HG03280 (cell line): ENCODE results near the gene GSG1L.

ENCODE experiments used
- ATAC-seq: cut with Tn5 transposase; IDR thresholded peaks from one replicate; pipeline ENCODE4 v1.9.1; 2021; ENCODE audit warnings: mild to moderate bottlenecking, moderate library complexity; ENCODE audit not compliant: unreplicated experiment

Gene GSG1L

DNA sequence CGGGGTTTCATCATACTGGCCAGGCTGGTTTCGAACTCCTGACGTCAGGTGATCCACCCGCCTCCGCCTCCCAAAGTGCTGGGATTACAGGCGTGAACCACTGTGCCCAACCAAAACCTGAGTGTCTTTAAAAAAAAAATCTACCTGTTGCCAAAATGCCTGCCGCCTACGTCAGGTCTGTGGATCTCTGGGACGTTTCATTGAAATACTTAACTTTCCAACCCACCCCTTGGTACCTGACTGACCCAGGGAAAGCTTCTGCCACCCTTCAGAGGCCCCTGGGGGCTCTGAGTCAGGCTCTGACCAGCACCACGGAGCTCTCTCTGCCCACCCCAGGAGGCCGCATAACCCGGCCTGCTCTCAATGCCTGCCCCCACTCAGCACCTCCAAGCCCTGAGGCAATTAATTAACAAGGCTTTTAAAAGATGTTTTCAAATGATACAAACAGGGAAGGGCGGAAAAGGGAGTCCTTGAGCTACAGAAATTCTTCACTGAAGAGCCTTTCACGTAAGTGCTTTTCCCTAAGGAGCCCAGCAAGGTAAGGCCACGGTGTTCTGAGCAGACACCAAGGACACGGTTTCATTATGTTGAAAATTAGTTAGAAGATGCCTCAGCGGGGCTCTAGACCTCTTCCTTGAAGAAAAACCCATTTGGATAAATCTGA lies 29.3 kb upstream of the GSG1L start:
- no peak for ATAC-seq

DNA sequence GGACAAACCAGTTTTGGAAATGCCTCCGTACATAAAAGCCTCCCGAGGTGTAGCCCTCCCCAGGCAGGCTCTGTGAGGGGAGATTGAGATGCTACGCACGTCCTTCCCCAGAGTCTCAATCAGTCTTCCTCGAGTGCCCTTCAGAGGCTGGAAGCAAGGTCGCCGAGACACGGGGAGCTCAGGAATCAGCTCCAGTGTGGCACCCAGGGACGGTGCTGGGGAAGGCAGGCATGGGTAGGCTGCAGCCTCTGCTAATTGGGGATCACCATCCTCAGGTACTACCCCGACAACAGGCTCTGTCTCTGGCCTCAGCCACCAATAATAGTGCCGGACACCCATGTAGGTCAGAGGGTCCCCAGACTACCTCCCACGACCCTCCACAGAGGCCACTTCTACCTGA lies 28.1 kb upstream of the GSG1L start:
- no peak for ATAC-seq

DNA sequence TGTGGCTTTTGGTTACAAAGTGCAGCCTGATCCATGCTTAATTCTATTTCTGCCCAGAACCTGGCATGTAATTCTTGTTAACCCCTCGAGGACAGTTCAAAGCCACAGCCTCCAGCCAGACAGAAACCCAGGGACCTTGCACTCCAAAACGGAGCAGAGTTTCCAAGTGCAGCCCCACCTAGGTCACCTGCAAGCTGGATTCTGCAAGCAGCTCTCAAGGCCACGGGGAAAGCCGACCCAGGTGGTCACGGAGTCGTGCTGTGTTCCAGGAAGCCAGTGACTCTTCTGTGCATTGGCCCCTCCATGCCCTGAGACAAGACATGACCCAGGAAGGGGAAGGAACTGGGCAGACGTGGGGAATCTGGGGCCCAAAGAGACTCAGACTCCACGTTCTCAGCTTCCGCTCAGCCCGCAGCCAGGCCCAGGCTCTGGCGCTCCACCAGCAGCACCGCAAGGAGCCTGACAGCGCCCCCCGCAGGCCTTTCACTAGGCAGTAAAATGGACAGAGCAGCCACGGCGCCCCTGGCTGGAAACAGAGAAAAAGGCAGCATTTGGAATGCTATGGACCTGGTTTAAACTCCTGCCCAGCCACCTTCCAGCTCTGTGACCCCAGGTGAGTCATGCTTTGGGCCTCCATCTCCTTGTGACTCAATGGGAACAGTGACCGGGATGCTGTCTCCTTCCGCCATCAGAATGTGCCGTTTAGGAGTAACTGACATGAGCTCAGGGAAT lies 27.3 kb upstream of the GSG1L start:
- no peak for ATAC-seq

DNA sequence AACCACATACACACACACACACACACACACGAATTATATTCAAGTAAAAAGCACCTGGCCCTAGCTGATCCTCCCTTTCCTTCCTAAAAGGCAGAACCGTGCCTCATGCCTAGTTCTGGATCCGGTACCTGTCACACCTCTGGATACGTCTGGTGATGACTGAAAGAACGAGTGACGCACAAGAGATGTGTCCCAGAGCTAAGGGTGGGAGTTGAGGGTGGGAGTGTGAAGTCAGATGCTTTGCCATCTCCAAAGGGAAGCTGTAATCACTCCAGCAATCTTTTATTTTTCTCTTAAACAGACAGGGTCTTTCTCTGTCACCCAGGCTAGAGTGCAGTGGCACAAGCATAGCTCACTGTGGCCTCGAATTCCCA lies 26.5 kb upstream of the GSG1L start:
- no peak for ATAC-seq

DNA sequence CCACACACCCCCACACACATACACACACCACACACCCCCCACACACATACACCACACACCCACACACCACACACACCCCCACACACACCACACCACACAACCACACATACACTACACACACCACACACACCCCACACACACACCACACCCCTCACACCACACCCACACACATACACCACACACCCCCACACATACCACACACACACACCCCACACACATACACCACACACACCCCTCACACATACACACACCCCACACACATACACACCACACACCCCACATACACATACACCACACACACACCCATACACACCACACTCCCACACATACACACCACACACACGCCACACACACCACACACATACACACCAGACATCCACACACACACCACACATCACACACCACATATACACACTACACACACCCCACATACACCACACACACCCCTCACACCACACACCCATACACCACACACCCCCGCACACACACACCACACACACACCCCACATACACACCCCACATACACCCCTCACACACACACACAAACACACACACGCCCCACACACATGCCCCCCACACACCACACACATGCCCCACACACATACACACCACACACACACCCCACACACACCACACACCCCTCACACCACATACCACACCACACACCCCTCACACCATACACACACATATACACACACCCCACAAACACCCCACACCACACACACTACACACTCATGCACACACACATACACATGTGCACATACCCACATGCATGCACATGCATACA lies 25.9 kb upstream of the GSG1L start:
- ATAC-seq: no peak

DNA sequence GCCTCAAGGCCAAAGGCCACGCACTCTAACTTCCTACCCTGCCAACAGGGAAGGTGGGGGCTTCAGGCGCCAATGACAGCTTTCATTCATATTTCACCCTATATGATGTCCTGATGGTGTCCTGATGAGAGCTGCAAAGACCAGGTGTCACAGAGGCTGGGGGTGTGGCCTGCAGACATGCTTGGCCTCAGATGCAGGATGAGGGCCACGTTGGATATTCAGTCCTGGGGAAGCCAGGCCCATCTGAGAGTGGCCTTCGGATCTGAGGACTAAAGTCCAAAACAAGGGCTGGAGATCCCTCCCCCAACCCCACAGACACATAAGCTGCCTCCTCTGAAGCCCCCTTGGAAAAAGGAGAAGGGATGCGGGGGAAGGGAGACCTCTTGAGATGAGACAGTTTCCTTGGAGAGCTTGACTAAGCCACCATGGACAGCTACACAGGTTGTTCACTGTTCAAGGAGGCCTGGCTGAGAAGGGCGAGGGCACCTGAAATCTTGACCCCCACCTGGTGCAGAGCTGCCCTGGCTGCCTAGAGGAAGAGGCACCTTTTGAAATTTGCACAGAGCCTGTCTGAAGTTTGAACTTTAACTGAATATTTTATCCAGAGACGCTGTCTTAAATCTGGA lies 24.3 kb upstream of the GSG1L start:
- no peak for ATAC-seq

DNA sequence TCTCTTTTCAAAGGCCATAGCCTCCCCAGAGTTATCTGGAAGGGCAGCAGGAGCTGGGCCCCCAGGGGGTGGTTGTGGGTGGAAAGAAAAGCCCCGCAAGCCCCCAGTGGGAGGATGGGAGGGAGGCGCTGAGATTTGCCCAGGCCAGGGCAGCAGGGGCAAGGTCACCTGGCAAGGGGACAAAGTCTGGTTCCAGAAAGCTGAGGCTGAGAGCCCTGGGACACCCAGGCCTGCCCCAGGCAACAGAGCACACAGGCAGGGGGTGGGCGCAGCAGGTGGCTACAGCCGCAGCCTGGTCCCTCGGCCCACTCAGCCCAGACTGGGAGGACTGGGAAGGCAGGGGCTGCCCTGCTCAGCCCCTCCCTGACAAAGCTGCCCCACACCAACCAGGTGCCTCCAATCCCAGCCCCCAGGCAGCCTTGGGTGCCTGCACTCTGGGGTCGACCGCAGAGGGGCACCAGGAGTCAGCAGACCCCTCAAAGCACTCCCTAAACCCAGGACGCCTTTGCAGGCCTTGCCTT lies 23.7 kb upstream of the GSG1L start:
- no peak for ATAC-seq

DNA sequence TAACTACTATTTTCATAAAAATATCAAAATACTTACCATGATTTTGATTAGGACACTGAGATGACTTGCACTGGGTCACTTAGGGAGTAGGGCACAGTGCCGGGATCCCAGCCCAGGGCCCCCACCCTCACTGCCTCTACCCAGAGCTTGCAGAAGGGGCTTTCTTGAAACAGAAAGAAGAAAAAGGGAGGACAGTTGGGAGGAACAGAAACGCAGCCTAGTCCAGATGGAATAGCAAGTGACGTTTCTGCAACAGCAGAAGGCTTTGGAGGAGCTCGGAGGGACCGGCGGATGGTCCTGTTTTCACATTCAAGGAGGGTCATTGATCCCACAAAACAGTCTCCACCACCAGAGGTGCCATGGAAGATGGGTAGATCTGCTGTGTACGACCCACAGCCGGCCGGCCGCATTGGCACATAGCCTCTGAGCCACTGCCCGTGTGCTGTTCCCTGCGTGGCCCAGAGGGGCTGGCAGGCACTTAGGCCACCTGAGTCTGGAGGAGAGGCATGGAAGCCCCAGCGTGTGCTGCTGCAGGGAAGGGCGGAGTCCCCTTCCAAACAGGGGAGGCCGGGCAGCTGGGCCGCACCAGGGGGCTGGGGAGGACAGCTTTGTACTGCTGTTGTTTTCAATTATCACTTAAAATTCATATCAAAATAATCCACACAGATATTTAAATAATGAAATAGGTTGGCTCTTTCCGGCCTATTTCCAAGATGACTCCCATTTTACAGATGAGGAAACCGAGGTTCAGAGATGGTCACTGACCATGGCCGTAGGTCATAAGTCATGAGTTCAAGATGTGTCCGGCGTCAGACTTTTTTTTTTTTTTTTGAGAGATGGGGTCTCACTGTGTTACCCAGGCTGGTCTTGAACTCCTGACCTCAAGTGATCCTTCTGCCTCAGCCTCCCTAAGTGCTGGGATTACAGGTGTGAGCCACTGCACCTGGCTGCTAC lies 22.9 kb upstream of the GSG1L start:
- ATAC-seq: no peak

DNA sequence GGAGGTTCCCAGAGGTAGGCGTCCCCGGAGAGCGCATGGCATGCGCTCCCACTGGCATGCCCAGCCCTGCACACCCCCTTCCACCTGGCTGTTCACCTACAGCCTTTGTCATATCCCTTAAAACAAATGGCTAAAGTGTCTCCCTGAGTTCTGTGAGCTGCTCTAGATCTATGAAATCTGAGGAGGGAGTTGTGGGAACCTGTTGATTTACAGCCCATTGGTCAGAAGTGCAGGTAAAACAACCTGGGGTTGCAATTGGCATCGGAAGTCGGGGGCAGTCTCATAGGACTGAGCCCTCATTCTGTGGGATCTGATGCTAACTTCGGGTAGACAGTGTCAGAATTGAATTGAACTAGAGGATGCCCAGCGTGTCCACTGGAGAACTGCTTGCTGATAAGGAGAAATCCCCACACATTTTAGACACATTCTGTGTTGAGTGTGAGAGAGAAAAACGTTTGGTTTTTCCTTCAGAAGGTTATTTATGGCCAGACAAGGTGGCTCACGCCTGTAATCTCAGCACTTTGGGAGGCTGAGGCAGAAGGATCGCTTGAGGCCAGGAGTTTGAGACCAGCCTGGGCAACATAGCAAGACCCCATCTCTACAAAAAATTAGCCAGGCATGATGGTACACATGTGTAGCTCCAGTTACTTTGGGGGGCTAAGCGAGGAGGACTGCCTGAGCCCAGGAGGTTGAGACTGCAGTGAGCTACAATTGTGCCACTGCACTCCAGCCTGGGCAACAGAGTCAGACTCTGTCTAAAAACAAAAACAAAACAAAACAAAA lies 22.1 kb upstream of the GSG1L start:
- ATAC-seq: no peak

DNA sequence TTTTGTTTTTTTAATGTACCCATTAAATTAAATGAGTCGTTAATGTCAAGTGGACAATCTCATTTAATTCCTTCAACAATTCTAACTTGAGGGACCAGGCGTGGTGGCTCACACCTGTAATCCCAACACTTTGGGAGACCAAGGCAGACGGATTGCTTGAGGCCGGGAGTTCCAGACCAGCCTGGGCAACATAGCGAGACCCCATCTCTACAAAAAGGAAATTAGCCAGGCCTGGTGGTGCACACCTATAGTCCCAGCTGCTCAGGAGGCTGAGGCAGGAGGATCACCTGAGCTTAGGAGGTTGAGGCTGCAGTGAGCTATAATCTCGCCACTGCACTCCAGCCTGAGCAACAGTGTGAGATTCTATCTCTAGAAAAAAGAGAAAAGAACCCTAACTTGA lies 20.7 kb upstream of the GSG1L start:
- ATAC-seq: no peak

DNA sequence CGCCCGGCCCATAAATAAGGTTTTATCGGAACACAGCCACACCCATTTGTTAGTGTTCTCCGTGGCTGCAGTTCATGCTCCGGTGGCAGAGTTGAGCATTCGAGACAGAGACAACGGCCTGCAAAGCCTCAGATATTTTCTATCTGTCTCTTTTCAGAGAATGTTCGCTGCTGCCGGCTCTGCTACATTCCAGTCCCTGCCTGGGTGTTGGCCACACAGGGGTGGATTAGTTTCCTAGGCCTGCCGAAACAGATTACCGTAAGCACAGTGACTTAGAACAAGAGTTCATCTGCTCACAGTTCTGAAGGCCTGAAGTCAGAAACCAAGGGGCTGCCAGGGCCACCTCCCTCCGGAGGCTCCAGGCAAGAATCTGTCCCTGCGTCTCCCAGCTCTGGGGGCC lies 19.1 kb upstream of the GSG1L start:
- ATAC-seq: no peak

DNA sequence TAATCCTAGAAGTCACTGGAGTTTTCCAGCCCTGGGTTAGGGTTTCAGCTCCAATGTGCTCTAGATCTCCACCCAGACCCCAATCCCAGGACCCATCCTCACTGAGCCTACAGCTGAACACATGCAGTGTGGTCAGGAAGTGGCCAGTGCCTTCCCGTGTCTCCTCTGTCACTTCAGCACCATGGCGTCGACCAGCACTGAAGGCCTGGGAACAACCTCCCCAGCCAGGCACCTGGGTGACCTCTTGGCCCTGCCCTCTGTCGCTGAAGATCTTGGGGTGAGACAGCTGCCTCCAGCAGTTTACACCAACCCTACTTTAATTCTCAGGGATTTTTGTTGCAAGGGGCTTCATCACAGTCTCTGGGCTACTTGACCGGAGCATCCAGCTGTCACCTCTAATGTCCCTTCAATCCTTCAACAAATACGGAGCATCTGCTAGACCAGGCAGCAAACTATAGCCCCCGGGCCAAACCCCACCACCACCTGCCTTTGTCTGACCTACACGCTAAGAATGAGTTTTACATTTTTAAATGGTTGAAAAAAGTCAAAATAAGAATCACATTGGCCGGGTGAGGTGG lies 18.0 kb upstream of the GSG1L start:
- ATAC-seq: no peak

DNA sequence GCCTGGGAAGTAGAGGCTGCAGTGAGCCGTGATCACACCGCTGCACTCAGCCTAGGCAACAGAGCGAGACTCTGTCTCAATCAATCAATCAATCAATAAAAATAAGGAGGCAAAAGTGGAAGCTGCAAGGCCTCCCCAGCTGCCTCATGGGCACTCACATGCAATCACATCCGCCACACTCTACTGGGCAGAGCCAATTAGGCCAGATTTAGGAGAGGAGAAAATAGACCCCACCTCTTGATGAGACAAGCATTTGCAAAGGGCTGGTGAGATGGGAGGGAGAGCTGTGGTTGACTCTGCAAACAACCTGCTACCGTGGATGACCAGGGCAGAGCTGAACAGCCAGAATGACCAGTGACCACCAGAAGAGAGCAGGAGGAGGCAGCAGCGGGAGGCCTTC lies 14.7 kb upstream of the GSG1L start:
- ATAC-seq: no peak

DNA sequence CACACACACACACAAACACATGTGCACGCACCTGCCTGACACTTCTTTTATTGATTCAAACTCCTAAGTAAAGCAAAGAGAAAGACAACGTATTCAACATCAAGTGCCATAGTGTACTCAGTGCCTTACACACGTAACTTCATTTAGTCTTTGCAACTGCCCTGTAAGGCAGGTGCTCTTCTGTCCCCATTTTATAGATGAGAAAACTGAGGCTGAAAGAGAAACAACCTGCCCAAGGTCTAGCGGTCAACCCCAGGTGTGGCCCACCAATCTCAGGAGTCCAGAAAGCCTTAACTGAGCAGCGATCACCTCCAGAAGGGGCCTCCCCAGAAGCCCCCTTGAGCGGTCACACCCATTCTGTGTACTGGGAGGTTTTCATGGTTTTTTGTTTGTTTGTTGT lies 10.3 kb upstream of the GSG1L start:
- no peak for ATAC-seq

DNA sequence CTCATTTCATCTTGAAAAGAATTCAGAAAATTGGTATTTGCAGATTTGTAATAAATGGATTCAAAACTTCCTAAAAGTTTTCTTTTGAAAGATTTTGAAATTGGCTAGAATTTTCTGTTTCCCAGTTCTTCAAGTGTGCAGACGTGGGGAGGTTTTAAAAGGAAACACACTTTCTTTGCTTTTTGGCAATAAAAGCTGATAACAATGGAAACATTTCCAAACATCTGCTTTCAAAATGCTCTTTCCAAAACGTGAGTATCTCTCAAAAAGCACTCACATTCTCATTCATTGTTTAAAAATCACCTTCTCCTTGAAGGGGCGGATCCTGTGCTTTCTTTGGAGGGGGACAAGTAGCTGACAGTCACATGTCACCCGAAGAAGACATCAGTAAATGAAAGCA lies 8.6 kb upstream of the GSG1L start:
- no peak for ATAC-seq

DNA sequence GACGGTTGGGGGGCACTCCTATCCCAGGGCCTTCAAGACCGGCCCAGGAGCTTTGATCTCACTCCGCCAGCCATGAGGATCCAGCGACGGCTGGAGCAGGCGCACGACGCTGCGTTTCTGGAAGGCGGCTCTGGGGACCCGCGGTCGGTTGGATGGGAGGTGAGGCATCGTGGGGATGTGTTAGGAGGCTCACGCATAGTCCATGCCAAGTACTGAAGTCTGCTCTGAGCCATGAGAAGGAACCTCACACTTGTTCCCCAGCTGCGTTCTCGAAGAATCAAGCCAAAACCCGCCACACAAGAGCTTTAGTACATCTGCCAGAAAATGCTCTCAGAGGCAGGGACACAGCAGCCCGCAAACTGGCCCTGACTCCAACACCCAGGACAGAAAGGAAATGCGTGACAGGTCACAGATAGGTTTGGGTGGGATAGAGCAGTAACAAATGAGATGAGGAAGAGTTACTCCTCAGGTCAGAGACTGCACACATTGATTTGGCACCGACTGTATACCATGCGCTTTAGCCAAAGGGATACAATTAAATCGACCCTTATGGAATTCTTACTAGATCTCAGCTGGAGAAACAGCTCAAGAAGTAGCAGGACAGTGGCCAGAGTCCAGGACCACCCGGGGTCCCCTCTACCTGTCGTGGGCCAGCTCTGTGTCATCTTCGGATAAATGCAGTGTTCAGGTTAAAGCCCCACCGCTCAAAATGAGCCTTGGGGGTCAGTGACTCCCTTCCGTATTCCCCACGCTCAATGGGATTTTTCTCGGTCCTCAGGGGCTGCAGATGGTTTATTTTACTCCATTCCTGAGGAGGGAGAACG lies 6.7 kb upstream of the GSG1L start:
- ATAC-seq: no peak

DNA sequence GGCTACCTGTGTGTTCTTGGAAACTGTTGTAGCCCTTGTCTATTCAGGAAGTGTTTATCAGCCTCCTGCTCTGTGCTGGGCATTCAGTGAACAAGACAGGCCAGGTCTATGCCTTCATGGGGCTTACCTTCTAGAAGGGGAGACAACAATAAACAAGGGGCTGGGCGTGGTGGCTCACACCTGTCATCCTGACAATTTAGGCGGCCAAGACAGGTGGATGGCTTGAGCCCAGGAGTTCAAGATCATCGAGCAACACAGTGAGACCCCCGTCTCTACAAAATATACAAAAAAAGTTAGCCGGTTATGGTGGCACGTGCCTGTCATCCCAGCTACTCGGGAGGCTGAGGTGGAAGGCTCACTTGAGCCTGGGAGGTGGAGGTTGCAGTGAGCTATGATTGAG lies 5.5 kb upstream of the GSG1L start:
- ATAC-seq: no peak

DNA sequence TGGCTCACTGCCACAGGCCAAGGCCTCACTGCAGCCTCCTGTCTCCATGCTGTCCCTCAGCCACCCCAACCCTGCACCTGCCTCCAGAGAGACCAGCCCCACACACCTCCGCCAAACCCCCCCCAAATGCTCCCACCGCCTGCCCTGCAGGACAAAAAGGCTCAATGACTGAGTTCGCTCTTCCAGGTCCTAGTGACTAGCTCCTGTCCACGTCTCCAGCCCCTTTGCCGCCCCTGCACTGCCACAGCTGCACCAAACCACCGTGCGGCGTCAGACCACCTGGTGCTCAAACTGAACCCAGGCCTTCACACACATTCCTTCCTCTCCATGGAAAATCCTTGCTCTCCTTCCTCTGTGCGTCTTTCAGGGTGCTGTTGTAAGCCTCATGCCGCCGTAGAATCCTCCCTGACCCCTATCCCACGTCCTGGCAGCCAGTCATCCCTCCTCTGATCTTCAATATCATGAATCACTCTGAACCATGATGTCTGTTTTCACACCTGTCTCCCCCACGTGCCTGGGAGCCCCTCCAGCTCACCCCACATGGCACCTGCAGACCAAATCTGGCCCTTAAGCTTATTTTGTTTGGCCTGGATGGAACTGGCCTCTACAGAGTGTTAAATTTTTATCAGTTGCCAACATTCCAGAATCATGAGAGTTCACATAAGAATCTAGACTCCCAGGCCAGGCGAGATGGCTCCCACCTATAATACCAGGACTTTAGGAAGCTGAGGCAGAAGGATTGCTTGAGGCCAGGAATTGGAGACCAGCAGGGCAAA lies 4.3 kb upstream of the GSG1L start:
- no peak for ATAC-seq
